Activated CD4-positive, alpha-beta T cell treated with anti-CD3 and anti-CD28 coated beads, Interleukin-2, amount 50 U/mL, for 1 hour (primary cell): ENCODE results near the gene PTPRK.

ENCODE experiments used
- DNase-seq: peaks from one replicate; pipeline ENCODE4 v3.0.0-alpha.2; 2020

PTPRK gene

DNA sequence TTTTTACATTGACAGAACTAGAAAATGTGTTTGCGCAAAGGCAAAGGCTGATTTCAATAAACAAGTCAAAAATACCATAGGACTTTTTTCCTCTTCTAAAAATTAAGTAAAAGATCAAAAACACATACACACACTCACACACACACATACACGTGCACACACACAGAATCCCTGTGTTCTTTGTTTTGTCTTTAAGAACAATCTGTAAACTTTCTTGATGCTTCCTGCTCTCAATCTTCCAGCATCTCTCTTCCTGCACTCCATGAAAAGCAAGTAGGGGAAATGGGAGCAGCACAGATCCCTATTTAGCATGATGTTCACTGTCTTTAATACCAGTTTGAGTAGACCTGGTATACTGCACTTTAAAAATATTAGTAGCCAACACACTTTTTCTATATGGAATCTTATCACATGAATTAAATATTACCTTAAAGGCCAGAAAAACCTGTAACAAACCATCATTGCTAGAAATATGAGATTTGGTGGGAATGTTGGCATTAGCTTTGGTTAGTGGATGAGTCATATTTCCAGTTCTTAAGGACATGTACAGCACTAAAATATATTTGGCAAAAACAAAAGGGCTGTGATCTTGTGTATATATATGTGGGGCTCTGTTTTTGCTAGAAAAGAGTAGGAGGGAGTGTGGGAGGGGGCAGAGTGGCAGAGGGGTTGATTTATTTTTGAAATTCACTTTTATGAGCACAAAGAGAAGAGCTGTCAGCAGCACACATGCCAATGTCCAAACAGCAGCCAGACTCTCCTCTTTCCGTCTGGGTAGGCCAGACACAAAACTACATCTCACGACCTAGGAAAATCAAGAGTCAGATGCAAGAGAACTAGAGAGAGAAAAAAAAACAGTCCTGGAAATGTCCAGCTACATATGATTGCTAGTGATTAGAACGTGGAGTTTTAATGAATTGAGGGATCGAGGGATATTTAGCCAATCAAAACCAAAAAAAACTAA, 4.6 kb downstream of the PTPRK start:
- DNase-seq: no peak

GRCh38 chr6:128513878-128514277, 6.5 kb downstream of the PTPRK start:
- no peak for DNase-seq

GRCh38 chr6:128512296-128512695, 8.1 kb downstream of the PTPRK start:
- DNase-seq: no peak

GRCh38 chr6:128511506-128511905, 8.9 kb downstream of the PTPRK start:
- DNase-seq: no peak

DNA sequence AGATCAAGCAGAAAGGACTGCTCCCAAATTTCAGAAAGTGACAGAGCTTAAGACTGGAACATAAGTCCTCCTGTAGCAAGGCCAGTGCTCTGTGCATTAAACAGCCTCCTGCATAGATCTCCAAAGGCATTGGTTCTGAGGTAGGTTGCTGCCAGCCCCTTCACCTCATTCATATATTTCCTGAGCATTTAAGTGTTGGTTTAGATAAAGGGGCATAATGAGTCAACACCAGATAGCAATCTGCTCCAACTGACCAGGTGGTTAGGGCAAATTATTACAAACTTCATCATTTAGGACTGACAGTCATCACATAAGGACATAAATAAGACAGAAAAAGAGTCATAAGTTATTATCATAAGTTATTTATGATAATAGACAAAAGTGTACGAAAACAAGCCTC, 10.7 kb downstream of the PTPRK start:
- no peak for DNase-seq

- DNase-seq: no peak
Observed at GRCh38 chr6:128508588-128509296, 11.7 kb downstream of the PTPRK start.

- no peak for DNase-seq
Observed at GRCh38 chr6:128507337-128508310, 12.8 kb downstream of the PTPRK start.

GRCh38 chr6:128505603-128506002, 14.8 kb downstream of the PTPRK start:
- DNase-seq: no peak

- no peak for DNase-seq
Observed at GRCh38 chr6:128504003-128504654, 16.3 kb downstream of the PTPRK start.

DNA sequence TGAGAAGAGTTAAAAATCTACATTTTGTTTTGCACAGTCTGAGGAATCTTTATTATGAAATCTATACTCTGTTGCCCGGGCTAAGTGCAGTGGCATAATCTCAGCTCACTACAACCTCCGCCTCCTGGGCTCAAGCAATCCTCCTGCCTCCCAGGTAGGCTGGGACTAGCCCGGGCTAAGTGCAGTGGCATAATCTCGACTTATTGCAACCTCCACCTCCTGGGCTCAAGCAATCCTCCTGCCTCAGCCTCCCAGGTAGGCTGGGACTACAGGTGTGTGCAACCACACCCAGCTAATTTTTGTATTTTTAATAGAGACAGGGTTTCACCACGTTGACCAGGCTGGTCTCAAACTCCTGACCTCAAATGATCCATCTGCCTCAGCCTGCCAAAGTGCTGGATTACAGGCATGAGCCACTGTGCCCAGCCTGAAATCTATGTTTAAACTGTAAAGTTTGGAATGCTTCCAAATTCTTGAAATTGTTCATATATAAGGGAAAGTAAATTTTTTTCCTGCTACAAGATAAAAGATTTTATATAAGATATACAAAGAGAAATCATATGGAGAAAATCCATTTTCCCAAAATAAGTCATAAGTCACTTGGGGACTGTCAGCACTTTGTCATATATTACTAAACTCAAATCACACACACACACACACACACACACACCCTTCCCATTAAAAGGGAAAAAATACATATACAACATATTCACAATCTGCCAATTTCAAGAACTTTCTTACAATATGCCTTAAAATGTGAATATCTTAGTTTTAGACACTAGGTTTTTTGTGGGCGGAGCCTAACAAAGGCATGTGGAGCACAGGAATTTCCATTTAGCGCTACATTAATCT, 19.4 kb downstream of the PTPRK start:
- no peak for DNase-seq

GRCh38 chr6:128500014-128500413, 20.4 kb downstream of the PTPRK start:
- no peak for DNase-seq

DNA sequence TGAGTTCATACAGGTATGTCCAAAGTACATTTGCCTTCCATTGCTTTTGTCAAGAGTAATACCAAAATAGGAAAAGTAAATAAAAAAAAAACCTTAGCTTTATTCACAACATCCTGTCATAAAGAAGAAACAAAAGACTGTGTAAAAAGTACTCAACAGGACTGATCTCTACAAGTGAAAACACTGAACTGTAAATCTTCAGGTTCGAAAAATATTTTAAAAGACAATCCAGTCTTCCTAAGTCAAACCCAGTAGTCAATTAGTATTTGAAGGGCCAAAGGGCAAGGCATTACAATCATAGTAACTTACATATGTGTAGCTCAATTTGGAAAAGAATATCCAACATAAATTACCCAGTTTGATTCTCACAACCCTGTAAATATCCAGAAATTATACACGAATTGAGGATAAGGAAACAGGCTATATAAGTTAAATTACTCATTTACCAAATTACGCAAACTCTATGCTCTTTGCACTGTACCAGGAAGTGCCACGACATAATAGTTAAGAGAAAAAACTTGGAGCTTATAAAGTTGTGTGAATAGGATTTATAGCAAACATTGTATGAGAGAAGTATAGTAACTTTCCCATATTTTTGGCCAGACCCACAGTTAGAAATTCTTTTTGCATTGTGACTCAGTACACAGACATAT, 21.2 kb downstream of the PTPRK start:
- no peak for DNase-seq

DNA sequence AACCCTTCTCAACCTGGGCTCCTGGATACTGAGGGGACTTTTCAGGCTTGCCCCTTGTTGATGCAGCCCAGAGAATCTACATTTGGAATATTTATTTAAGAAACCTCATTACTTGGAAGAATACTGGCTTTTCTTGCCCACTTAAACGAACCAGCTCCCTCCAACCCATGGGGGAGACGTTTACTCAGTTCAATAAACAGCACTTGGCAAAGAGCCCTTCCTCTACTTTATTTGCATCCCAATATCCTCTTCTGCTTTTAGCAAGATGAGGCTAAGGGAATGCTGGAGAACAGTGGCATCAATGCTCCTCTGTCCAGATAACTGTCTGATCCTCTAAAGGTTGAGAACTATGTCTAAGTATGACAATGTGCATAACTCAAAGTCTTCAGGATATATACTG, 22.2 kb downstream of the PTPRK start:
- no peak for DNase-seq

DNA sequence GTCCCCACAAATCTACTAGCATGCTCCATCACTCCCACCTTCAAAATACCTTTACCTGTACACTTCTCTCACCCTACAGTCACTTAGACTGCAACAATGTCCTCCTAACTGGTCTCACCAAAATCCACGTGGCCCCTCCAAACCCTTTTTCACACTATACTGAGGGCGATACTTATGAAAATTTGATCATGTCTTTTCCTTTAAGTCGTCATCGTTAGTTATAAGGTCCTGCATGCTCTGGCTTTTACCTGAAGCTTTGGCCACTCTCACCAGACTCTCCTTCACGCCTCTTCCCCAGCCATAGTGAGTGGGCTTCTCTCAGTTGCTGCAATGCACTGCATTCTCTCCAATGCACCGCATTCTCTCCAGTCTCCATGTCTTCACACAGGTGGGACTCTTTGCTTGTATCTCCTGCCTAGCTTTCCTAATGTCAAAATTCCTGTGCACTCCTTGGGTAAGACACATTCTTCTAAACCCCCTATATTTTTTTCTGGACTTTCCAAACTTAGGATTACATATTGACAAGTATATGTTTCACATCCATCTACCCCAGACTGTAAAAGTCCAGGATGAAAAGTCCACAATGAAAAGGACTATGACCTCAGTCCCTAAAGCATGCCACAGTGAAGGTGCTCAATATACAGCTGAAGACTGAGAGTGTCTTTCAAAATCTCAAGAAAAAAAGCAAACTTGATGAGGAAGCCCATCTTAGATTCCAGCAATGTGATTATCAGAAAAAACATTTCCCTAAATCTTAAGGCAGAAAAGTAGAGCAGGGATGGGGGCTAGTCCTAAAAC, 24.7 kb downstream of the PTPRK start:
- DNase-seq: no peak

DNA sequence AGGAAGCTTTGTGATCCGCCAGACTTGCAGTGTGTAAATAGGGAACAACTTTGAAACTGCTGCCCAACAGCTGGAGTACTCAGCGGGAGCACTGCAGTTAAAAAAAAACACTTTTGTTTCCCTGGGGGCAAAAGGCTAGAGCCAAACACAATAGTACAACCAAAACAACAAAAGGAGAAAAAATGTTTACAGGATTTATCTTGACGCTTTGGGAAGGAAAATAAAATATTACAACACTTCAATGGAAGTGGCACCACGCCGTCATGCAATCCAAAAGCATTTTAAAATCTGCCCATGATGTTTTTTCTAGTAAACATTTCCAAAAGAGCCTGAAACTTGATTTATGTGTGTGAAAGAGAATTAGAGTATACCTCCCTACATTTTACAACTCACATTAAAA, 26.0 kb downstream of the PTPRK start:
- no peak for DNase-seq

GRCh38 chr6:128493877-128494276, 26.5 kb downstream of the PTPRK start:
- no peak for DNase-seq

DNA sequence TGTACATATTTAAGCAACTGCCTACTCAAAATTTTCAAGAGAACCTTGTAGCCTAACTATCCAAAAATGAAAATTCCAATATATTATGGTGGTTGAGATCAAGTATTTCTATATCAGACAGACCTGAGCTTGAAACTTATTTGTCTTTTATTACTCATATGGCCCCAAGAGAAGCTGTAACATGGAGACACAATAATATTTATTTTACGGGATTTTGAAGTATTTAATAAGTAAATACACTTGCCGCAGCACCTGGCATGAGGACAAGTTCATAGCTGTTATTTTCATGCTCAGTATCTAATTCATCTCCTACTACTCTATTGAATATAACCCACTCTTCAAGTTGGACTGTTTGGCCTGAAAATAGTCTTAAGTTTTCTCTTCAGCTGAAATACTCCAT, 28.0 kb downstream of the PTPRK start:
- no peak for DNase-seq

- DNase-seq: no peak
Observed at GRCh38 chr6:128491610-128492206, 28.7 kb downstream of the PTPRK start.

GRCh38 chr6:128491100-128491581, 29.3 kb downstream of the PTPRK start:
- DNase-seq: no peak
